LNCaP clone FGC (cell line): ENCODE results near the gene KLF11.

Experiments
- DNase-seq: peaks from one replicate; pipeline ENCODE4 v3.0.0-alpha.2; 2011; ENCODE audit warnings: low read depth
- H3K4me3 ChIP-seq: 2 replicates; pipeline ENCODE4 v1.5.1; 2011; ENCODE audit warnings: mild to moderate bottlenecking, low read depth, low read length, control low read depth
- TF ChIP-seq, protein P1 (sequence below): IDR thresholded peaks from 2 replicates; pipeline ENCODE4 v1.5.1; 2012; ENCODE audit warnings: mild to moderate bottlenecking; ENCODE audit not compliant: control insufficient read depth, insufficient read depth; ENCODE audit errors: extremely low read depth

The KLF11 gene

DNA sequence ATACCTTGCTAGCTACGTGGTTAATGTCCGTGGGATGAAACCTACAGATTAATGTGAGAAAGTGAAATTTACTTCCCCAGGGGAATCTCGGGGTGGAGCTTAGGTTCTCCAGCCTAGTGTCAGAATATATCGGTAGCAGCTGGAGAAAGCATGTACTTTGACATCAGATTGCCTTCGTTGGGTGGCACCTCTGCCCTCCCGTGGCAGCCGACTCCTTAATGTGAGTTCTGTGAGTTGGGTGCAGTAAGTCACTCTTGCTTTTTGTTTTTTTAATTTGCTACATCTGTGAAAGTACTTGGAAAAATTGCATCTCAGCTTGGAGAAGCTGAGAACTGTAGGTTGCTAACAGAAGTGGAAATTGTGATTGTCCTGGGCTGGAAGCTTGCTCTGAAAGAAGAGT lies 3.6 kb downstream of the KLF11 start:
- no peak for DNase-seq
- TF ChIP-seq, protein P1, sequence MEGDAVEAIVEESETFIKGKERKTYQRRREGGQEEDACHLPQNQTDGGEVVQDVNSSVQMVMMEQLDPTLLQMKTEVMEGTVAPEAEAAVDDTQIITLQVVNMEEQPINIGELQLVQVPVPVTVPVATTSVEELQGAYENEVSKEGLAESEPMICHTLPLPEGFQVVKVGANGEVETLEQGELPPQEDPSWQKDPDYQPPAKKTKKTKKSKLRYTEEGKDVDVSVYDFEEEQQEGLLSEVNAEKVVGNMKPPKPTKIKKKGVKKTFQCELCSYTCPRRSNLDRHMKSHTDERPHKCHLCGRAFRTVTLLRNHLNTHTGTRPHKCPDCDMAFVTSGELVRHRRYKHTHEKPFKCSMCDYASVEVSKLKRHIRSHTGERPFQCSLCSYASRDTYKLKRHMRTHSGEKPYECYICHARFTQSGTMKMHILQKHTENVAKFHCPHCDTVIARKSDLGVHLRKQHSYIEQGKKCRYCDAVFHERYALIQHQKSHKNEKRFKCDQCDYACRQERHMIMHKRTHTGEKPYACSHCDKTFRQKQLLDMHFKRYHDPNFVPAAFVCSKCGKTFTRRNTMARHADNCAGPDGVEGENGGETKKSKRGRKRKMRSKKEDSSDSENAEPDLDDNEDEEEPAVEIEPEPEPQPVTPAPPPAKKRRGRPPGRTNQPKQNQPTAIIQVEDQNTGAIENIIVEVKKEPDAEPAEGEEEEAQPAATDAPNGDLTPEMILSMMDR = no peak
- H3K4me3 ChIP-seq = no peak overlapping the region

GRCh38 chr2:10047616-10048500 lies 4.5 kb downstream of the KLF11 start:
- no peak for DNase-seq
- TF ChIP-seq, protein P1 = no peak
- no peak overlapping the region for H3K4me3 ChIP-seq

GRCh38 chr2:10048501-10049171 lies 5.3 kb downstream of the KLF11 start:
- TF ChIP-seq, protein P1 = peak; percentile 49
- H3K4me3 ChIP-seq = no peak overlapping the region
- DNase-seq = no peak

GRCh38 chr2:10052216-10052615 lies 8.9 kb downstream of the KLF11 start:
- TF ChIP-seq, protein P1 = no peak
- DNase-seq = no peak

GRCh38 chr2:10053351-10053750 lies 10.0 kb downstream of the KLF11 start:
- no peak overlapping the region for H3K4me3 ChIP-seq
- DNase-seq = peak; percentile 46
- TF ChIP-seq, protein P1 = no peak

More at GRCh38 chr2:10052216-10052615, 8.9 kb downstream of the KLF11 start:
- H3K4me3 ChIP-seq = no peak overlapping the region

- H3K4me3 ChIP-seq = no peak overlapping the region
- DNase-seq = no peak
- TF ChIP-seq, protein P1 = no peak
Observed at GRCh38 chr2:10054424-10054823, 11.1 kb downstream of the KLF11 start.
